Panc1 (cell line): Measurements from ENCODE around the gene SARDH. TPM values are rescaled to one million over a fixed set of nuclear protein-coding genes. Genes with fewer than 3 reads are reported as not detected.

Experiments used
- ATAC-seq: fragments of 200-7000 bp; cut with Tn5 transposase; 2 replicates; pipeline ENCODE4 v1.9.1; 2020; ENCODE audit warnings: mild to moderate bottlenecking, moderate library complexity
- BruUV-seq: library from RNA; stranded (reverse); fragments of 400-500 nt; replicated peaks from 2 replicates; lab custom pipeline; 2021; lab: Mats Ljungman, UMichigan
- CTCF ChIA-PET: fragments of 300-600 bp; sonication (Branson Sonifier 250); formaldehyde crosslinking; loops from one replicate; lab custom pipeline; 2022; ENCODE audit warnings: antibody characterized with exemption; lab: Charles Lee
- POLR2A ChIA-PET: fragments of 300-600 bp; sonication (Branson Sonifier 250); formaldehyde crosslinking; loops from one replicate; lab custom pipeline; 2022; ENCODE audit warnings: antibody characterized with exemption; lab: Charles Lee
- DNase-seq: peaks from one replicate; pipeline ENCODE4 v3.0.0-alpha.2; 2010; ENCODE audit warnings: low read depth, low spot score
- H3K27ac ChIP-seq: 2 replicates; pipeline ENCODE4 v1.5.1; 2011; ENCODE audit warnings: mild to moderate bottlenecking, low read length, inconsistent platforms
- H3K27me3 ChIP-seq: fragments of 200-500 bp; sonication (Bioruptor generic); 2 replicates; pipeline ENCODE4 v1.6.0; 2014; ENCODE audit warnings: low read length, inconsistent platforms; ENCODE audit not compliant: control insufficient read depth, insufficient read depth
- H3K36me3 ChIP-seq: fragments of 200-500 bp; sonication (Bioruptor generic); 2 replicates; pipeline ENCODE4 v1.5.1; 2014; ENCODE audit warnings: inconsistent platforms, mild to moderate bottlenecking, low read length, moderate library complexity; ENCODE audit not compliant: control insufficient read depth, insufficient read depth
- H3K4me1 ChIP-seq: 2 replicates; pipeline ENCODE4 v1.5.1; 2011; ENCODE audit warnings: inconsistent platforms, mild to moderate bottlenecking, low read length, moderate library complexity; ENCODE audit not compliant: control insufficient read depth, insufficient read depth
- H3K4me3 ChIP-seq, 2 experiments: 2 replicates each; pipeline ENCODE4 v1.5.1; 2011 to 2012; ENCODE audit warnings: low read depth in 2 of 2, low read length in 2 of 2, mild to moderate bottlenecking in 2 of 2, inconsistent platforms in 1 of 2, moderate library complexity in 1 of 2
- H3K9me3 ChIP-seq: fragments of 200-500 bp; sonication (Bioruptor generic); 2 replicates; pipeline ENCODE4 v1.5.1; 2014; ENCODE audit warnings: low read depth, mild to moderate bottlenecking, inconsistent platforms, low read length, moderate library complexity; ENCODE audit not compliant: control insufficient read depth, insufficient read depth
- POLR2AphosphoS5 ChIP-seq: IDR thresholded peaks from 2 replicates; pipeline ENCODE4 v1.6.1; 2012; ENCODE audit warnings: mild to moderate bottlenecking, low read depth, low read length, moderate library complexity
- SIN3A ChIP-seq: IDR thresholded peaks from 2 replicates; pipeline ENCODE4 v1.6.1; 2012; ENCODE audit warnings: low read depth, mild to moderate bottlenecking, low read length, moderate library complexity, borderline replicate concordance; ENCODE audit not compliant: insufficient read depth
- TCF7L2 ChIP-seq: IDR thresholded peaks from 2 replicates; pipeline ENCODE4 v1.6.1; 2011; ENCODE audit warnings: mild to moderate bottlenecking, low read depth, low read length, inconsistent platforms
- in situ Hi-C: cut with HindIII; loops from 2 replicates; pipeline ENCODE4 v1.10.0; 2016; ENCODE audit warnings: low sequenced_read_pairs, low pct_unique_long_range_greater_than_20kb
- intact Hi-C: fragments of 100-400 bp; cut with micrococcal nuclease; formaldehyde crosslinking; loops from one replicate; pipeline ENCODE4 v1.10.0; 2022; ENCODE audit not compliant: unreplicated experiment
- total RNA-seq: library from RNA; stranded (reverse); gene quantifications from one replicate; pipeline ENCODE4 v1.2.1, GENCODE V29; 2021; ENCODE audit not compliant: unreplicated experiment
- TF ChIP-seq, protein P1 (sequence below), 2 experiments: IDR thresholded peaks; 2 replicates each; pipeline ENCODE4 v1.6.1; 2011 to 2012; ENCODE audit warnings: low read depth in 2 of 2, control low read depth in 1 of 2, low read length in 1 of 2, mild to moderate bottlenecking in 1 of 2, moderate library complexity in 1 of 2; ENCODE audit not compliant: insufficient read depth in 1 of 2
- TF ChIP-seq, protein P2 (sequence below): fragments of 450-650 bp; IDR thresholded peaks from 2 replicates; pipeline ENCODE4 v1.5.1; 2017; ENCODE audit warnings: mild to moderate bottlenecking

SARDH gene
- total RNA-seq, 1 experiment from 2014 or later, result 0.13 TPM

DNA sequence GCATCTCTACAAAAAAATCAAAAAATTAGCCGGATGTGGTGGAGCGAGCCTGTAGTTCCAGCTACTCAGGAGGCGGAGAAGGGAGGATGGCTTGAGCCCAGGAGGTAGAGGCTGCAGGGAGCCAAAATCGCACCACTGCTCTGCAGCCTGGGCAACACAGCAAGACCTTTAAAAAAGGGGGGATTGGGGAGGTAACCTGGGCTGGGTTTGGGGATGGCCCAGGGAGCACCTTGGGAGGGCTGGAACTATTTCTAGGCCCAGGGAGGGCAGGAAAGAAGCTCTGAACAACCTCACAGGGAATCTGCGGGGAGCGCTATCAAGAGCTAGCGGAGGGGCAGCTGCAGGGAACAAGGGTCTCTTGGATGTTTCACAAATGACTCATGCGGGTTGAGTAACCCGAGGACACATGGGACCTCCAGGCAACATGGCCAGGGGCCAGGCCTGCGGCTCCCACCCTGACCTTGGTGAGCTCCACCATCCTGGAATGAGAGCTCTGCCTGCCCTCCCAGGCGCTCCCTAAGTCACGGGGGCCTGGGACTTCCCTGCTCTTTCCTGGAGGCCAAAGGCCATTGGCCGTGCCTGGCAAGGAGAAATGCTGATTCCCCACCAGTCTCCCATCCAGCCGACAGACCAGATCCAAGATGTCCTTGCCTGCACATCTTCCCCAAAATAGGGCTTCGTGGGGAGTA is 23.4 kb downstream of the SARDH start:
- no peak overlapping the region for H3K4me3 ChIP-seq
- H3K27ac ChIP-seq, result no peak overlapping the region
- CTCF ChIA-PET, result no interaction called here
- no peaks in the 10 kb centered on the region for H3K36me3 ChIP-seq
- H3K4me1 ChIP-seq, result no peaks in the 10 kb centered on the region; the same call in 1 of the 2 replicates
- no TSS peak for BruUV-seq
- TF ChIP-seq, protein P1, sequence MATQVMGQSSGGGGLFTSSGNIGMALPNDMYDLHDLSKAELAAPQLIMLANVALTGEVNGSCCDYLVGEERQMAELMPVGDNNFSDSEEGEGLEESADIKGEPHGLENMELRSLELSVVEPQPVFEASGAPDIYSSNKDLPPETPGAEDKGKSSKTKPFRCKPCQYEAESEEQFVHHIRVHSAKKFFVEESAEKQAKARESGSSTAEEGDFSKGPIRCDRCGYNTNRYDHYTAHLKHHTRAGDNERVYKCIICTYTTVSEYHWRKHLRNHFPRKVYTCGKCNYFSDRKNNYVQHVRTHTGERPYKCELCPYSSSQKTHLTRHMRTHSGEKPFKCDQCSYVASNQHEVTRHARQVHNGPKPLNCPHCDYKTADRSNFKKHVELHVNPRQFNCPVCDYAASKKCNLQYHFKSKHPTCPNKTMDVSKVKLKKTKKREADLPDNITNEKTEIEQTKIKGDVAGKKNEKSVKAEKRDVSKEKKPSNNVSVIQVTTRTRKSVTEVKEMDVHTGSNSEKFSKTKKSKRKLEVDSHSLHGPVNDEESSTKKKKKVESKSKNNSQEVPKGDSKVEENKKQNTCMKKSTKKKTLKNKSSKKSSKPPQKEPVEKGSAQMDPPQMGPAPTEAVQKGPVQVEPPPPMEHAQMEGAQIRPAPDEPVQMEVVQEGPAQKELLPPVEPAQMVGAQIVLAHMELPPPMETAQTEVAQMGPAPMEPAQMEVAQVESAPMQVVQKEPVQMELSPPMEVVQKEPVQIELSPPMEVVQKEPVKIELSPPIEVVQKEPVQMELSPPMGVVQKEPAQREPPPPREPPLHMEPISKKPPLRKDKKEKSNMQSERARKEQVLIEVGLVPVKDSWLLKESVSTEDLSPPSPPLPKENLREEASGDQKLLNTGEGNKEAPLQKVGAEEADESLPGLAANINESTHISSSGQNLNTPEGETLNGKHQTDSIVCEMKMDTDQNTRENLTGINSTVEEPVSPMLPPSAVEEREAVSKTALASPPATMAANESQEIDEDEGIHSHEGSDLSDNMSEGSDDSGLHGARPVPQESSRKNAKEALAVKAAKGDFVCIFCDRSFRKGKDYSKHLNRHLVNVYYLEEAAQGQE (IDR thresholded peaks at IDR 0.05; ENCODE audit: insufficient read depth in 1 of 2, low read depth in 2 of 2, low read length in 1 of 2), result no peak
- no peak for TF ChIP-seq TCF7L2
- TF ChIP-seq, protein P2, sequence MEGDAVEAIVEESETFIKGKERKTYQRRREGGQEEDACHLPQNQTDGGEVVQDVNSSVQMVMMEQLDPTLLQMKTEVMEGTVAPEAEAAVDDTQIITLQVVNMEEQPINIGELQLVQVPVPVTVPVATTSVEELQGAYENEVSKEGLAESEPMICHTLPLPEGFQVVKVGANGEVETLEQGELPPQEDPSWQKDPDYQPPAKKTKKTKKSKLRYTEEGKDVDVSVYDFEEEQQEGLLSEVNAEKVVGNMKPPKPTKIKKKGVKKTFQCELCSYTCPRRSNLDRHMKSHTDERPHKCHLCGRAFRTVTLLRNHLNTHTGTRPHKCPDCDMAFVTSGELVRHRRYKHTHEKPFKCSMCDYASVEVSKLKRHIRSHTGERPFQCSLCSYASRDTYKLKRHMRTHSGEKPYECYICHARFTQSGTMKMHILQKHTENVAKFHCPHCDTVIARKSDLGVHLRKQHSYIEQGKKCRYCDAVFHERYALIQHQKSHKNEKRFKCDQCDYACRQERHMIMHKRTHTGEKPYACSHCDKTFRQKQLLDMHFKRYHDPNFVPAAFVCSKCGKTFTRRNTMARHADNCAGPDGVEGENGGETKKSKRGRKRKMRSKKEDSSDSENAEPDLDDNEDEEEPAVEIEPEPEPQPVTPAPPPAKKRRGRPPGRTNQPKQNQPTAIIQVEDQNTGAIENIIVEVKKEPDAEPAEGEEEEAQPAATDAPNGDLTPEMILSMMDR, result no peak
- TF ChIP-seq SIN3A, result no peak
- TF ChIP-seq POLR2AphosphoS5, result no peak
- ATAC-seq, result no peak
- H3K9me3 ChIP-seq, result no peaks in the 10 kb centered on the region
- H3K27me3 ChIP-seq, result no peaks in the 10 kb centered on the region
- POLR2A ChIA-PET, result no interaction called here
- no peak for DNase-seq
- intact Hi-C loops, result no loop called here
- in situ Hi-C loops, result no loop called here

DNA sequence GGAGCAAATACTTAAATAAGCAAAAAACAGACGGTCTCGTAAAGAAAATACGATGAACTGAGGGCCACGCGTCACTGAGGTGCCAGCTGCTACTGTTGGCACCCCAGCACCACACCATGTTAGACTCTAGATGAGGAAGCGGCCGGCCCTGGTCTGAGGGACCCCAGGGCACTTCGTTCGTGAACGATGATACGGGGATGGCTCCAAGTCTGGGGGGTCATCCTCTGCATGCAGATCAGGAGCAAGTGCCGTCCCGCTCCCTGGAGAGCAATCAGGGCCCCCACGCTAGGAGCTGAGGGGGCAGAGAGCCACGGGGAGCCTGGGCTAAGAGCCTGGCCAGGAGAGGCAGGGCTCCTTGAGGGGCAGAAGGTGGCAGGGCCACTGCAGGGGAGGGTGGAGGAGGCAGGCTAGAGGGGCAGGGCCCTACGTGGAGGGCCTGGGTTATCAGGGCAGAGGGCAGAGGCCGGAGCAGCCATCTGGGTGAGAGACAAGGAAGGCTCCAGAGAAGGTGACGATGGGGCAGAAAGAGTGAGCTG is 24.1 kb downstream of the SARDH start:
- Histone ChIP-seq H3K27ac (no peak overlapping the region), H3K4me1 (no peaks in the 10 kb centered on the region; the same call in 1 of the 2 replicates), H3K36me3 (no peaks in the 10 kb centered on the region), H3K4me3 (no peak overlapping the region), H3K9me3 (no peaks in the 10 kb centered on the region), H3K27me3 (no peaks in the 10 kb centered on the region)
- no TSS peak for BruUV-seq
- intact Hi-C loops, result no loop called here
- TF ChIP-seq TCF7L2, result no peak
- TF ChIP-seq SIN3A, result no peak
- TF ChIP-seq, protein P1 (IDR thresholded peaks at IDR 0.05; ENCODE audit: insufficient read depth in 1 of 2, low read depth in 2 of 2, low read length in 1 of 2), result no peak
- TF ChIP-seq, protein P2, result no peak
- no peak for TF ChIP-seq POLR2AphosphoS5
- no peak for DNase-seq
- CTCF ChIA-PET, result no interaction called here
- ATAC-seq, result no peak
- in situ Hi-C loops, result no loop called here
- POLR2A ChIA-PET, result no interaction called here
